IMR-90 (cell line): ENCODE results near the gene NOS1AP. TPM values are rescaled to one million over a fixed set of nuclear protein-coding genes. Genes with fewer than 3 reads are reported as not detected.
"Not testable (repeated sequence)": the region's sequence is repeated elsewhere in the genome, so short reads cannot be mapped to it uniquely, and the experiment has no call there.

Experiments used
- ATAC-seq: fragments of 200-7000 bp; cut with Tn5 transposase; 2 replicates; pipeline ENCODE4 v1.9.1; 2020; ENCODE audit warnings: low read depth, mild to moderate bottlenecking, moderate library complexity
- BruUV-seq: library from RNA; stranded (reverse); fragments of 400-500 nt; replicated peaks from 2 replicates; lab custom pipeline; 2021; lab: Mats Ljungman, UMichigan
- CTCF ChIA-PET: fragments of 300-600 bp; formaldehyde crosslinking; extraction: SDS; loops from one replicate; lab custom pipeline; 2021; ENCODE audit warnings: antibody characterized with exemption; lab: Yijun Ruan, JAX
- POLR2A ChIA-PET: fragments of 300-600 bp; sonication (Branson Sonifier 250); formaldehyde crosslinking; loops from one replicate; lab custom pipeline; 2022; ENCODE audit warnings: antibody characterized with exemption; ENCODE audit not compliant: unreplicated experiment; lab: Charles Lee
- DNase-seq: peaks from one replicate; pipeline ENCODE4 v3.0.0; 2013
- H2AFZ ChIP-seq: replicated peaks from 2 replicates; pipeline ENCODE3; 2013; ENCODE audit warnings: low read length, mild to moderate bottlenecking; ENCODE audit not compliant: poor library complexity
- H2AK5ac ChIP-seq: 2 replicates; pipeline ENCODE4 v1.6.1; 2013; ENCODE audit warnings: low read depth, low read length, inconsistent platforms
- H2AK9ac ChIP-seq: replicated peaks from 2 replicates; pipeline ENCODE3; 2013; ENCODE audit warnings: mild to moderate bottlenecking, low read depth, low read length, moderate library complexity; ENCODE audit not compliant: poor library complexity
- H2BK120ac ChIP-seq: 2 replicates; pipeline ENCODE4 v1.6.1; 2013; ENCODE audit warnings: low read depth, low read length, inconsistent platforms
- H2BK15ac ChIP-seq: 3 replicates; pipeline ENCODE4 v1.6.1; 2013; ENCODE audit warnings: low read depth, low read length, inconsistent platforms
- H2BK20ac ChIP-seq: 2 replicates; pipeline ENCODE4 v1.6.1; 2013; ENCODE audit warnings: low read depth, mild to moderate bottlenecking, inconsistent platforms, low read length, moderate library complexity
- H2BK5ac ChIP-seq: 2 replicates; pipeline ENCODE4 v1.6.1; 2013; ENCODE audit warnings: mild to moderate bottlenecking, low read depth, low read length, inconsistent platforms; ENCODE audit not compliant: poor library complexity, severe bottlenecking
- H3K14ac ChIP-seq: replicated peaks from 2 replicates; pipeline ENCODE4 v1.6.1; 2013; ENCODE audit warnings: low read depth, low read length, inconsistent platforms
- H3K18ac ChIP-seq: 2 replicates; pipeline ENCODE4 v1.6.1; 2013; ENCODE audit warnings: low read depth, low read length, control low read depth
- H3K23ac ChIP-seq: 2 replicates; pipeline ENCODE4 v1.6.1; 2013; ENCODE audit warnings: low read depth, low read length, inconsistent platforms
- H3K27ac ChIP-seq: 2 replicates; pipeline ENCODE4 v1.5.1; 2013; ENCODE audit warnings: mild to moderate bottlenecking, control low read depth, low read length; ENCODE audit not compliant: insufficient read depth
- H3K27me3 ChIP-seq: 2 replicates; pipeline ENCODE4 v1.6.1; 2013; ENCODE audit warnings: low read length; ENCODE audit not compliant: control insufficient read depth, insufficient read depth
- H3K36me3 ChIP-seq: 2 replicates; pipeline ENCODE4 v1.6.1; 2013; ENCODE audit warnings: low read length, mixed read lengths; ENCODE audit not compliant: control insufficient read depth, insufficient read depth
- H3K4ac ChIP-seq: 2 replicates; pipeline ENCODE4 v1.6.1; 2013; ENCODE audit warnings: low read depth, low read length, inconsistent platforms
- H3K4me1 ChIP-seq: 2 replicates; pipeline ENCODE4 v1.6.1; 2013; ENCODE audit warnings: low read length, mixed read lengths; ENCODE audit not compliant: control insufficient read depth, insufficient read depth
- H3K4me2 ChIP-seq: 2 replicates; pipeline ENCODE4 v1.6.1; 2013; ENCODE audit warnings: low read depth, mild to moderate bottlenecking, control low read depth, low read length, moderate library complexity
- H3K4me3 ChIP-seq: 2 replicates; pipeline ENCODE4 v1.5.1; 2013; ENCODE audit warnings: low read depth, mild to moderate bottlenecking, control low read depth, low read length, moderate library complexity; ENCODE audit not compliant: insufficient read depth
- H3K56ac ChIP-seq: 2 replicates; pipeline ENCODE4 v1.6.1; 2013; ENCODE audit warnings: low read length, inconsistent platforms; ENCODE audit not compliant: insufficient read depth; ENCODE audit errors: extremely low read depth
- H3K79me1 ChIP-seq, 2 experiments: 2 replicates each; pipeline ENCODE4 v1.6.1; 2013; ENCODE audit warnings: low read length in 2 of 2, inconsistent platforms in 1 of 2, low read depth in 1 of 2
- H3K9ac ChIP-seq: 2 replicates; pipeline ENCODE4 v1.6.1; 2013; ENCODE audit warnings: low read depth, low read length, control low read depth
- H3K9me1 ChIP-seq: 2 replicates; pipeline ENCODE4 v1.6.1; 2013; ENCODE audit warnings: low read length, inconsistent platforms; ENCODE audit not compliant: insufficient read depth
- H3K9me3 ChIP-seq: 2 replicates; pipeline ENCODE4 v1.6.1; 2013; ENCODE audit warnings: low read length; ENCODE audit not compliant: control insufficient read depth, insufficient read depth
- H4K20me1 ChIP-seq: 2 replicates; pipeline ENCODE4 v1.6.1; 2013; ENCODE audit warnings: low read length, inconsistent platforms; ENCODE audit not compliant: insufficient read depth
- H4K5ac ChIP-seq: 2 replicates; pipeline ENCODE4 v1.6.1; 2013; ENCODE audit warnings: mild to moderate bottlenecking, low read depth, low read length, control low read depth
- H4K8ac ChIP-seq, 2 experiments: 2 replicates each; pipeline ENCODE4 v1.6.1; 2013; ENCODE audit warnings: low read depth in 2 of 2, low read length in 2 of 2, control low read depth in 1 of 2, inconsistent platforms in 1 of 2
- H4K91ac ChIP-seq: 2 replicates; pipeline ENCODE4 v1.6.1; 2013; ENCODE audit warnings: low read depth, low read length, inconsistent platforms; ENCODE audit not compliant: insufficient read depth
- WGBS, 2 experiments: methylation state at CpG; one replicate each; pipeline versions ENCODE4 v1.1.5 to v1.1.7; 2013; ENCODE audit warnings: missing lambda C conversion rate in 2 of 2; ENCODE audit not compliant: insufficient read length in 1 of 2; ENCODE audit errors: extremely low coverage in 2 of 2; 5-methylcytosine and 5-hydroxymethylcytosine counted together
- dilution Hi-C: fragments of 300-500 bp; cut with HindIII; formaldehyde crosslinking; loops from one replicate; pipeline ENCODE4 v1.14.3; 2018; ENCODE audit warnings: low sequenced_read_pairs; ENCODE audit not compliant: unreplicated experiment
- in situ Hi-C: fragments of 300-500 bp; cut with MboI; formaldehyde crosslinking; loops from 3 replicates; pipeline ENCODE4 v1.14.3; 2019; ENCODE audit warnings: low sequenced_read_pairs, inconsistent platforms, mixed read lengths
- intact Hi-C: fragments of 100-400 bp; cut with micrococcal nuclease; formaldehyde crosslinking; loops from 2 replicates; pipeline ENCODE4 v1.10.0; 2022
- polyA plus RNA-seq, 3 experiments: library from polyadenylated mRNA; depleted of rRNA; stranded (reverse); fragments of >200 nt; gene quantifications; 2 replicates each; pipeline ENCODE4 v1.2.3, GENCODE V29; 2012; ENCODE audit warnings: low replicate concordance in 1 of 3
- total RNA-seq: library from RNA; depleted of rRNA; stranded (reverse); fragments of >200 nt; gene quantifications from 2 replicates; pipeline ENCODE4 v1.2.3, GENCODE V29; 2012

NOS1AP gene
- total and polyA plus RNA-seq, 2 of the 4 experiments (the other 2 are of a cell fraction) = 0.18 to 0.19 TPM

GRCh38 chr1:162173607-162174006 lies 104.1 kb downstream of the NOS1AP start:
- H4K5ac ChIP-seq, H3K56ac ChIP-seq, H3K14ac ChIP-seq, H2AK5ac ChIP-seq, H3K36me3 ChIP-seq, ATAC-seq, H3K23ac ChIP-seq, H3K27me3 ChIP-seq, H3K4ac ChIP-seq, H3K9ac ChIP-seq, H2BK120ac ChIP-seq, H2AK9ac ChIP-seq, dilution Hi-C loops, POLR2A ChIA-PET, H3K9me3 ChIP-seq, H4K20me1 ChIP-seq, H4K91ac ChIP-seq, H2BK20ac ChIP-seq, H3K27ac ChIP-seq, CTCF ChIA-PET, H4K8ac ChIP-seq, H3K18ac ChIP-seq, intact Hi-C loops, H3K4me3 ChIP-seq, DNase-seq, H3K79me1 ChIP-seq, H3K4me1 ChIP-seq, H2BK5ac ChIP-seq, BruUV-seq, H3K4me2 ChIP-seq, H2AFZ ChIP-seq, H3K9me1 ChIP-seq, in situ Hi-C loops, H2BK15ac ChIP-seq: not testable (repeated sequence)
- no CpG with 5 or more reads among the region's 1 CpG for WGBS, 2 experiments

- H4K20me1 ChIP-seq, H4K91ac ChIP-seq, H3K4me3 ChIP-seq, H3K36me3 ChIP-seq, POLR2A ChIA-PET, H2BK5ac ChIP-seq, BruUV-seq, H2BK120ac ChIP-seq, H2BK20ac ChIP-seq, H3K56ac ChIP-seq, H2AFZ ChIP-seq, H3K79me1 ChIP-seq, H3K27ac ChIP-seq, ATAC-seq, H3K4me2 ChIP-seq, H2AK5ac ChIP-seq, H3K9me3 ChIP-seq, intact Hi-C loops, H4K5ac ChIP-seq, H4K8ac ChIP-seq, DNase-seq, H3K9me1 ChIP-seq, CTCF ChIA-PET, H3K27me3 ChIP-seq, H3K9ac ChIP-seq, H2BK15ac ChIP-seq, H3K4ac ChIP-seq, H3K23ac ChIP-seq, H3K4me1 ChIP-seq, H3K14ac ChIP-seq, dilution Hi-C loops, in situ Hi-C loops, H3K18ac ChIP-seq, H2AK9ac ChIP-seq: not testable (repeated sequence)
- no CpG with 5 or more reads among the region's 4 CpGs for WGBS, 2 experiments
Observed at GRCh38 chr1:162174027-162174426, 104.5 kb downstream of the NOS1AP start.
